Karpas-422 (cell line): ENCODE measurements around the gene TEDC1. TPM values are rescaled to one million over a fixed set of nuclear protein-coding genes. Genes with fewer than 3 reads are reported as not detected.

ENCODE experiments used
- DNase-seq: peaks from one replicate; pipeline ENCODE4 v3.0.0-alpha.2; 2015
- H2AFZ ChIP-seq: fragments of 200-600 bp; sonication (generic); 2 replicates; pipeline ENCODE4 v1.6.1; 2014; ENCODE audit warnings: antibody characterized with exemption, low read length, mixed read lengths
- H3K27ac ChIP-seq: fragments of 200-600 bp; sonication (generic); 2 replicates; pipeline ENCODE4 v1.5.1; 2014; ENCODE audit warnings: mild to moderate bottlenecking, low read length, moderate library complexity
- H3K27me3 ChIP-seq: fragments of 200-600 bp; sonication (generic); 2 replicates; pipeline ENCODE4 v1.6.1; 2014; ENCODE audit warnings: low read length, mixed read lengths
- H3K36me3 ChIP-seq: fragments of 200-600 bp; sonication (generic); 2 replicates; pipeline ENCODE4 v1.6.1; 2014; ENCODE audit warnings: low read length, mixed read lengths; ENCODE audit not compliant: insufficient read depth
- H3K4me1 ChIP-seq: fragments of 200-600 bp; sonication (generic); 2 replicates; pipeline ENCODE4 v1.6.1; 2014; ENCODE audit warnings: mild to moderate bottlenecking, low read length, mixed read lengths
- H3K4me2 ChIP-seq: fragments of 200-600 bp; sonication (generic); 2 replicates; pipeline ENCODE4 v1.6.1; 2014; ENCODE audit warnings: low read length, low read depth, mild to moderate bottlenecking; ENCODE audit not compliant: poor library complexity, severe bottlenecking
- H3K4me3 ChIP-seq: fragments of 200-600 bp; sonication (generic); 2 replicates; pipeline ENCODE4 v1.5.1; 2014; ENCODE audit warnings: mild to moderate bottlenecking, antibody characterized with exemption, low read length, mixed read lengths
- H3K79me2 ChIP-seq: fragments of 200-600 bp; sonication (generic); 2 replicates; pipeline ENCODE4 v1.6.1; 2014; ENCODE audit warnings: mild to moderate bottlenecking, low read length, mixed read lengths
- H3K9ac ChIP-seq: fragments of 200-600 bp; sonication (generic); 2 replicates; pipeline ENCODE4 v1.6.0; 2014; ENCODE audit warnings: low read length
- H3K9me2 ChIP-seq: fragments of 200-600 bp; sonication (generic), shearing (Covaris generic); replicated peaks from 2 replicates; pipeline ENCODE4 v1.6.0; 2014; ENCODE audit warnings: mild to moderate bottlenecking, low read length, moderate library complexity; ENCODE audit not compliant: insufficient read depth
- H3K9me3 ChIP-seq: fragments of 300-700, 200-600 bp; sonication (generic); 2 replicates; pipeline ENCODE4 v1.6.1; 2014; ENCODE audit warnings: low read length, mixed read lengths
- H4K20me1 ChIP-seq: fragments of 200-600 bp; sonication (generic); 2 replicates; pipeline ENCODE4 v1.6.1; 2014; ENCODE audit warnings: mild to moderate bottlenecking, antibody characterized with exemption, low read length, low read depth; ENCODE audit not compliant: insufficient read depth
- total RNA-seq: library from RNA; depleted of rRNA; stranded (reverse); fragments of >200 nt; shearing (Covaris generic); gene quantifications from 2 replicates; pipeline ENCODE4 v1.2.3, GENCODE V29; 2014; ENCODE audit warnings: low replicate concordance; rRNA removed

TEDC1 gene
- total RNA-seq, result 9.8 and 35.6 TPM in 2 replicates

GRCh38 chr14:105490572-105491365 lies at the start of gene TEDC1:
TEDC1 (plus strand) TSS chr14:105491246; CDS start chr14:105491376, 130 bp downstream.
- Histone ChIP-seq H3K4me1 (peaks cover 53% of the 10 kb centered on the region), H3K4me2 (peak within 1 kb of the TSS; percentile 98), H3K27ac (peak within 1 kb of the TSS; percentile 81), H3K9me2 (no peaks in the 10 kb centered on the region), H4K20me1 (peaks cover 24% of the 10 kb centered on the region), H3K27me3 (no peaks in the 10 kb centered on the region), H3K9ac (peak within 1 kb of the TSS; percentile 95), H3K79me2 (peaks cover 8% of the 10 kb centered on the region), H3K9me3 (no peaks in the 10 kb centered on the region), H3K36me3 (no peaks in the 10 kb centered on the region), H2AFZ (peak within 1 kb of the TSS; percentile 94; the same call in 1 of the 2 replicates), H3K4me3 (peak within 1 kb of the TSS; percentile 94)
- DNase-seq, result peak; percentile 100

GRCh38 chr14:105442125-105442524 lies 48.9 kb upstream of the TEDC1 start:
- H3K4me1 ChIP-seq, result no peaks in the 10 kb centered on the region
- no peaks in the 10 kb centered on the region for H3K9me3 ChIP-seq
- H3K27me3 ChIP-seq, result no peaks in the 10 kb centered on the region
- H2AFZ ChIP-seq, result no peak overlapping the region
- H4K20me1 ChIP-seq, result peaks cover 49% of the 10 kb centered on the region
- H3K4me3 ChIP-seq, result no peak overlapping the region
- peaks cover 31% of the 10 kb centered on the region for H3K79me2 ChIP-seq
- no peaks in the 10 kb centered on the region for H3K9me2 ChIP-seq
- peaks cover 7% of the 10 kb centered on the region for H3K36me3 ChIP-seq
- no peak overlapping the region for H3K9ac ChIP-seq
- H3K27ac ChIP-seq, result no peak overlapping the region
- no peak overlapping the region for H3K4me2 ChIP-seq
- no peak for DNase-seq

- H3K9ac ChIP-seq, result no peak overlapping the region
- H3K4me3 ChIP-seq, result no peak overlapping the region
- H3K9me3 ChIP-seq, result no peaks in the 10 kb centered on the region
- no peaks in the 10 kb centered on the region for H3K27me3 ChIP-seq
- H3K4me2 ChIP-seq, result no peak overlapping the region
- H4K20me1 ChIP-seq, result peaks cover 44% of the 10 kb centered on the region
- no peaks in the 10 kb centered on the region for H3K4me1 ChIP-seq
- no peaks in the 10 kb centered on the region for H3K9me2 ChIP-seq
- no peak overlapping the region for H2AFZ ChIP-seq
- peaks cover 24% of the 10 kb centered on the region for H3K79me2 ChIP-seq
- peaks cover 7% of the 10 kb centered on the region for H3K36me3 ChIP-seq
- no peak overlapping the region for H3K27ac ChIP-seq
- DNase-seq, result no peak
Observed at GRCh38 chr14:105442834-105443233, 48.2 kb upstream of the TEDC1 start.

- H3K9ac ChIP-seq, result no peak overlapping the region
- no peak for DNase-seq
- H3K4me1 ChIP-seq, result 0 out of 2 replicates have a peak, but pooled peaks cover 3% of the 10 kb centered on the region
- no peaks in the 10 kb centered on the region for H3K9me3 ChIP-seq
- H3K4me2 ChIP-seq, result no peak overlapping the region
- H3K9me2 ChIP-seq, result no peaks in the 10 kb centered on the region
- H2AFZ ChIP-seq, result no peak overlapping the region
- H3K27me3 ChIP-seq, result no peaks in the 10 kb centered on the region
- H3K27ac ChIP-seq, result no peak overlapping the region
- no peak overlapping the region for H3K4me3 ChIP-seq
- peaks cover 41% of the 10 kb centered on the region for H4K20me1 ChIP-seq
- peaks cover 16% of the 10 kb centered on the region for H3K36me3 ChIP-seq
- peaks cover 14% of the 10 kb centered on the region for H3K79me2 ChIP-seq
Observed at GRCh38 chr14:105444859-105445258, 46.2 kb upstream of the TEDC1 start.

DNA sequence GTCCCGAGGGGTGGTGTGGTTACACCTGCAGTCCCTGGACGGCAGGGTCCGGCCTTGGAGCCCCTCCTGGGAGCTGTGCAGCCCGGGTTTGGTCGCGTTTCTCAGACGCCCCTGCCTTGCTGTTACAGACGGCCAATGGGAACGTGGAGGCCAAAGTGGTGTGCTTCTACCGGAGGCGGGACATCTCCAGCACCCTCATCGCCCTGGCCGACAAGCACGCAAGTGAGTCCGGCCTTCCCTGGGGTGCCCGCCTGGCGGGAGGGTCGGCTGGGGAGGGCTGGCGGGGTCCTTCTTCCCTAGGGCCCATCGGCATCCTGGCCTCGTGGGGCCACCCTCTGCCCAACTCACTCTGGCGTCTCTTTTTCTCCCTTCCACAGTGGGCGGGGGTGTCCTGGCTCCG lies 45.8 kb upstream of the TEDC1 start:
- H3K9ac ChIP-seq, result no peak overlapping the region
- no peak overlapping the region for H3K4me2 ChIP-seq
- H3K9me2 ChIP-seq, result no peaks in the 10 kb centered on the region
- peaks cover 11% of the 10 kb centered on the region for H3K79me2 ChIP-seq
- H3K4me1 ChIP-seq, result 0 out of 2 replicates have a peak, but pooled peaks cover 3% of the 10 kb centered on the region
- peaks cover 20% of the 10 kb centered on the region for H3K36me3 ChIP-seq
- DNase-seq, result no peak
- H3K27me3 ChIP-seq, result no peaks in the 10 kb centered on the region
- no peak overlapping the region for H2AFZ ChIP-seq
- peaks cover 41% of the 10 kb centered on the region for H4K20me1 ChIP-seq
- no peak overlapping the region for H3K27ac ChIP-seq
- H3K9me3 ChIP-seq, result no peaks in the 10 kb centered on the region
- no peak overlapping the region for H3K4me3 ChIP-seq

DNA sequence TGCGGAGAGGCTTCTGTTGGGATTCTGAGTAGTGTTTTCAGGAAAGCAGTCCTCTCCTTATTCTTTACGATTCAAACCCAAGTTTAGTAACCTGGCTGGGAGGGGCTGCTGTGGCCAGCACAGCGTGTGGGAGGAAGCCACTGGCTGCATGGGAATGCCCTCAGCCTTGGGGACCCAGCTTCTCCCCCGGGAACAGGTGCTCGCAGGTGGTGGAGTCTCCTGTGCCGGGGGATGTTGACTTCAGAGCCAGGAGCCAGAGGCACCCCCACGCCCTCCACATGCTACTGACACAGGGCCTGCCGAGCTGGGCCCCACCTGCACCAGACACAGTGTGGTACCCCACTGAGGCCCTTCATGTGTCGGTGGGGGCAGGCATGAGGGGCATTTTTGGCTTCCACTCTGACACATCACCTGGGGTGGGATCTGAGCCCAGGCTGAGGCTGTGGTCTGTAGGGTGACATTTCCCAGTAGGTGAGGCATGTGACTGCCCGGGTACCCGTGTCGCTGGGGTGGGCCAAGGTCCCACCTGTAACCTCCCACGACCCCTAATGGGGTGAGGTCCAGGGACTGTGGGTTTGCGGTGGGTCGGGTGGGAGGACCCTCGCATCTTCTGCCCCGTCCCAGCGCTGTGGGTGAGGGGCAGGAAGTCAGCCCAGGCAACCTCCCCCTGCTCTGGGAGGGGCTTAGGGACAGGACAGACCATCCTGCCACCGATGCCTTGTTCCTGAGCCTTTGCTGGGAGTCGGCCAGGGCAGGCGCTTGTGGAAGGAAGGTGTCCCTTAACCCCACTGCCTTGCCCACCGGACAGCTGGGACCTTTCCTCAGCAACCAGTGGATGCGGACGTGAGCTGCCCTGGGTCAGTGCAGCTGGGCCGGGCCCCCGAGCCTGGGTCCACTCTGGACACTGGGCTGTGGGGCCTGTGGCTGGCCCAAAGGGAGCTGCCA lies 44.9 kb upstream of the TEDC1 start:
- no peaks in the 10 kb centered on the region for H3K9me2 ChIP-seq
- H3K4me3 ChIP-seq, result no peak overlapping the region
- peaks cover 40% of the 10 kb centered on the region for H4K20me1 ChIP-seq
- H3K4me1 ChIP-seq, result 0 out of 2 replicates have a peak, but pooled peaks cover 3% of the 10 kb centered on the region
- H3K9ac ChIP-seq, result no peak overlapping the region
- H3K4me2 ChIP-seq, result no peak overlapping the region
- peaks cover 11% of the 10 kb centered on the region for H3K79me2 ChIP-seq
- H3K36me3 ChIP-seq, result peaks cover 28% of the 10 kb centered on the region
- H3K27ac ChIP-seq, result no peak overlapping the region
- no peaks in the 10 kb centered on the region for H3K9me3 ChIP-seq
- H2AFZ ChIP-seq, result no peak overlapping the region
- H3K27me3 ChIP-seq, result no peaks in the 10 kb centered on the region
- no peak for DNase-seq

GRCh38 chr14:105446971-105447370 lies 44.1 kb upstream of the TEDC1 start:
- peaks cover 11% of the 10 kb centered on the region for H3K79me2 ChIP-seq
- peaks cover 42% of the 10 kb centered on the region for H4K20me1 ChIP-seq
- H3K27me3 ChIP-seq, result no peaks in the 10 kb centered on the region
- no peaks in the 10 kb centered on the region for H3K9me2 ChIP-seq
- H3K9me3 ChIP-seq, result no peaks in the 10 kb centered on the region
- peaks cover 31% of the 10 kb centered on the region for H3K36me3 ChIP-seq
- no peak overlapping the region for H3K9ac ChIP-seq
- 0 out of 2 replicates have a peak, but pooled peaks cover 3% of the 10 kb centered on the region for H3K4me1 ChIP-seq
- H3K4me3 ChIP-seq, result no peak overlapping the region
- no peak overlapping the region for H3K4me2 ChIP-seq
- no peak overlapping the region for H2AFZ ChIP-seq
- no peak overlapping the region for H3K27ac ChIP-seq
- DNase-seq, result no peak
